ENCODE data around the gene FNIP1. TPM values are rescaled to one million over a fixed set of nuclear protein-coding genes. Genes with fewer than 3 reads are reported as not detected.
"Not testable (repeated sequence)": the region's sequence is repeated elsewhere in the genome, so short reads cannot be mapped to it uniquely, and the experiment has no call there.

The FNIP1 gene
- 12.7 TPM for polyA plus RNA-seq (2012; ENCODE audit: missing spikeins)

- DNase-seq (ENCODE audit: insufficient read length) (peak; percentile 98), FAIRE-seq (peak; percentile 100)
- TF ChIP-seq POLR2A (IDR thresholded peaks at IDR 0.05; ENCODE audit: low read depth, low read length) (peak; percentile 85), TAF1 (IDR thresholded peaks at IDR 0.05; ENCODE audit: borderline replicate concordance, low read depth, low read length) (peak; percentile 82), POLR2AphosphoS5 (IDR thresholded peaks at IDR 0.05; ENCODE audit: low read depth, low read length) (peak; percentile 80)
These were observed at the start of gene FNIP1 for GRCh38 chr5:131796793-131797693. Gene FNIP1, minus strand, starts transcription at chr5:131797017. Its CDS starts 96 bp downstream, at chr5:131796921.

- TF ChIP-seq TAF1 (IDR thresholded peaks at IDR 0.05; ENCODE audit: borderline replicate concordance, low read depth, low read length): no peak
- TF ChIP-seq POLR2A (IDR thresholded peaks at IDR 0.05; ENCODE audit: low read depth, low read length): no peak
- no peak for DNase-seq (ENCODE audit: insufficient read length)
- FAIRE-seq: no peak
These were observed 49.7 kb upstream of the FNIP1 start for GRCh38 chr5:131846536-131846935.

GRCh38 chr5:131845828-131846227, 49.0 kb upstream of the FNIP1 start:
- FAIRE-seq (no peak), DNase-seq (ENCODE audit: insufficient read length) (no peak)
- TF ChIP-seq POLR2A (IDR thresholded peaks at IDR 0.05; ENCODE audit: low read depth, low read length) (no peak), POLR2AphosphoS5 (IDR thresholded peaks at IDR 0.05; ENCODE audit: low read depth, low read length) (no peak), TAF1 (IDR thresholded peaks at IDR 0.05; ENCODE audit: borderline replicate concordance, low read depth, low read length) (no peak)

- not testable (repeated sequence) for FAIRE-seq; DNase-seq (ENCODE audit: insufficient read length)
These were observed 46.2 kb upstream of the FNIP1 start for GRCh38 chr5:131842971-131843370.

GRCh38 chr5:131832702-131833101, 35.9 kb upstream of the FNIP1 start:
- not testable (repeated sequence) for FAIRE-seq; DNase-seq (ENCODE audit: insufficient read length)

GRCh38 chr5:131825404-131826013, 28.7 kb upstream of the FNIP1 start:
- TF ChIP-seq POLR2A (IDR thresholded peaks at IDR 0.05; ENCODE audit: low read depth, low read length): no peak
- no peak for TF ChIP-seq TAF1 (IDR thresholded peaks at IDR 0.05; ENCODE audit: borderline replicate concordance, low read depth, low read length)
- no peak for TF ChIP-seq POLR2AphosphoS5 (IDR thresholded peaks at IDR 0.05; ENCODE audit: low read depth, low read length)
- DNase-seq (ENCODE audit: insufficient read length) (no peak), FAIRE-seq (peak; percentile 71)

GRCh38 chr5:131824631-131825030, 27.8 kb upstream of the FNIP1 start:
- TF ChIP-seq POLR2A (IDR thresholded peaks at IDR 0.05; ENCODE audit: low read depth, low read length) (no peak), TAF1 (IDR thresholded peaks at IDR 0.05; ENCODE audit: borderline replicate concordance, low read depth, low read length) (no peak), POLR2AphosphoS5 (IDR thresholded peaks at IDR 0.05; ENCODE audit: low read depth, low read length) (no peak)
- DNase-seq (ENCODE audit: insufficient read length) (no peak), FAIRE-seq (no peak)

- TF ChIP-seq POLR2A (IDR thresholded peaks at IDR 0.05; ENCODE audit: low read depth, low read length) (no peak), POLR2AphosphoS5 (IDR thresholded peaks at IDR 0.05; ENCODE audit: low read depth, low read length) (no peak), TAF1 (IDR thresholded peaks at IDR 0.05; ENCODE audit: borderline replicate concordance, low read depth, low read length) (no peak)
- DNase-seq (ENCODE audit: insufficient read length) (no peak), FAIRE-seq (no peak)
These were observed 24.4 kb upstream of the FNIP1 start for GRCh38 chr5:131821221-131821620.

GRCh38 chr5:131818001-131818724, 21.3 kb upstream of the FNIP1 start:
- no peak for TF ChIP-seq TAF1 (IDR thresholded peaks at IDR 0.05; ENCODE audit: borderline replicate concordance, low read depth, low read length)
- TF ChIP-seq POLR2A (IDR thresholded peaks at IDR 0.05; ENCODE audit: low read depth, low read length): no peak
- TF ChIP-seq POLR2AphosphoS5 (IDR thresholded peaks at IDR 0.05; ENCODE audit: low read depth, low read length): no peak
- no peak for DNase-seq (ENCODE audit: insufficient read length)
- FAIRE-seq: no peak

- TF ChIP-seq POLR2A (IDR thresholded peaks at IDR 0.05; ENCODE audit: low read depth, low read length) (no peak), TAF1 (IDR thresholded peaks at IDR 0.05; ENCODE audit: borderline replicate concordance, low read depth, low read length) (no peak), POLR2AphosphoS5 (IDR thresholded peaks at IDR 0.05; ENCODE audit: low read depth, low read length) (no peak)
- no peak for FAIRE-seq
- DNase-seq (ENCODE audit: insufficient read length): no peak
These were observed 18.2 kb upstream of the FNIP1 start for GRCh38 chr5:131814990-131815389.

GRCh38 chr5:131812371-131813160, 15.7 kb upstream of the FNIP1 start:
- FAIRE-seq (no peak), DNase-seq (ENCODE audit: insufficient read length) (no peak)
- TF ChIP-seq POLR2A (IDR thresholded peaks at IDR 0.05; ENCODE audit: low read depth, low read length) (no peak), TAF1 (IDR thresholded peaks at IDR 0.05; ENCODE audit: borderline replicate concordance, low read depth, low read length) (no peak), POLR2AphosphoS5 (IDR thresholded peaks at IDR 0.05; ENCODE audit: low read depth, low read length) (no peak)
